ENCODE data around the gene CLEC18A.
"Not testable (repeated sequence)": the region's sequence is repeated elsewhere in the genome, so short reads cannot be mapped to it uniquely, and the experiment has no call there.

CLEC18A gene

GRCh38 chr16:69952572-69953355 is 1.6 kb downstream of the CLEC18A start:
- DNase-seq = not testable (repeated sequence)

GRCh38 chr16:69954241-69954640 is 3.1 kb downstream of the CLEC18A start:
- not testable (repeated sequence) for DNase-seq

GRCh38 chr16:69963312-69963711 is 12.2 kb downstream of the CLEC18A start:
- DNase-seq = not testable (repeated sequence)

- not testable (repeated sequence) for DNase-seq
These were observed 14.0 kb downstream of the CLEC18A start for GRCh38 chr16:69964960-69965660.

- not testable (repeated sequence) for DNase-seq
These were observed 14.5 kb downstream of the CLEC18A start for GRCh38 chr16:69965661-69966054.

- DNase-seq = not testable (repeated sequence)
These were observed 16.6 kb downstream of the CLEC18A start for GRCh38 chr16:69967688-69968087.

- DNase-seq = not testable (repeated sequence)
These were observed 17.0 kb downstream of the CLEC18A start for GRCh38 chr16:69968125-69968524.

GRCh38 chr16:69969657-69970056 is 18.5 kb downstream of the CLEC18A start:
- not testable (repeated sequence) for DNase-seq

GRCh38 chr16:69972120-69972519 is 21.0 kb downstream of the CLEC18A start:
- not testable (repeated sequence) for DNase-seq

- not testable (repeated sequence) for DNase-seq
These were observed 21.8 kb downstream of the CLEC18A start for GRCh38 chr16:69972935-69973334.

- not testable (repeated sequence) for DNase-seq
These were observed 34.1 kb downstream of the CLEC18A start for GRCh38 chr16:69985196-69985595.

- DNase-seq = not testable (repeated sequence)
These were observed 46.8 kb downstream of the CLEC18A start for GRCh38 chr16:69997956-69998355.

- DNase-seq = not testable (repeated sequence)
These were observed 48.7 kb downstream of the CLEC18A start for GRCh38 chr16:69999801-70000200.

- DNase-seq = not testable (repeated sequence)
These were observed 52.4 kb downstream of the CLEC18A start for GRCh38 chr16:70003511-70003910.

- not testable (repeated sequence) for DNase-seq
These were observed 57.5 kb downstream of the CLEC18A start for GRCh38 chr16:70008604-70009003.

GRCh38 chr16:70010615-70011014 is 59.5 kb downstream of the CLEC18A start:
- DNase-seq = not testable (repeated sequence)

GRCh38 chr16:70011120-70011519 is 60.0 kb downstream of the CLEC18A start:
- DNase-seq = not testable (repeated sequence)

GRCh38 chr16:70012354-70012753 is 61.2 kb downstream of the CLEC18A start:
- not testable (repeated sequence) for DNase-seq

GRCh38 chr16:70012951-70013350 is 61.8 kb downstream of the CLEC18A start:
- not testable (repeated sequence) for DNase-seq
